Activated CD8-positive, alpha-beta memory T cell treated with anti-CD3 and anti-CD28 coated beads for 24 hours (primary cell): ENCODE measurements around the gene MED12L.

Experiments used
- DNase-seq: peaks from one replicate; pipeline ENCODE4 v3.0.0-alpha.2; 2020

The MED12L gene

GRCh38 chr3:151434151-151434890 lies 348.9 kb downstream of the MED12L start:
- DNase-seq = no peak

- no peak for DNase-seq
Observed at GRCh38 chr3:151436675-151437446, 351.4 kb downstream of the MED12L start.

- no peak for DNase-seq
Observed at GRCh38 chr3:151437906-151438305, 352.4 kb downstream of the MED12L start.

GRCh38 chr3:151439652-151440125 lies 354.2 kb downstream of the MED12L start:
- no peak for DNase-seq

GRCh38 chr3:151440940-151441339 lies 355.5 kb downstream of the MED12L start:
- DNase-seq = no peak

- no peak for DNase-seq
Observed at GRCh38 chr3:151443583-151443982, 358.1 kb downstream of the MED12L start.

GRCh38 chr3:151445273-151446001 lies 360.0 kb downstream of the MED12L start:
- DNase-seq = no peak

GRCh38 chr3:151446002-151446340 lies 360.5 kb downstream of the MED12L start:
- DNase-seq = no peak

- DNase-seq = no peak
Observed at GRCh38 chr3:151452368-151452767, 366.9 kb downstream of the MED12L start.

GRCh38 chr3:151452841-151453240 lies 367.4 kb downstream of the MED12L start:
- no peak for DNase-seq

GRCh38 chr3:151456065-151456464 lies 370.6 kb downstream of the MED12L start:
- DNase-seq = no peak

GRCh38 chr3:151459358-151459757 lies 373.9 kb downstream of the MED12L start:
- DNase-seq = no peak

- DNase-seq = no peak
Observed at GRCh38 chr3:151460228-151460627, 374.8 kb downstream of the MED12L start.

GRCh38 chr3:151460774-151461450 lies 375.4 kb downstream of the MED12L start, which contains the start of gene IGSF10:
Gene IGSF10, minus strand, starts transcription at chr3:151461061. Its CDS starts 2,352 bp downstream, at chr3:151458709.
- no peak for DNase-seq

GRCh38 chr3:151462278-151462780 lies 376.9 kb downstream of the MED12L start:
- no peak for DNase-seq

- no peak for DNase-seq
Observed at GRCh38 chr3:151462991-151463390, 377.5 kb downstream of the MED12L start.

- DNase-seq = no peak
Observed at GRCh38 chr3:151467069-151467468, 381.6 kb downstream of the MED12L start.

GRCh38 chr3:151468284-151468917 lies 382.9 kb downstream of the MED12L start:
- DNase-seq = no peak

- no peak for DNase-seq
Observed at GRCh38 chr3:151476344-151477018, 391.0 kb downstream of the MED12L start.

GRCh38 chr3:151477591-151478334 lies 392.3 kb downstream of the MED12L start:
- no peak for DNase-seq

GRCh38 chr3:151478335-151478697 lies 392.9 kb downstream of the MED12L start:
- no peak for DNase-seq
